Mesenchymal stem cell (in vitro differentiated cells and primary cell): ENCODE results near the gene METTL8.

Experiments used
- DNase-seq: peaks from one replicate; pipeline ENCODE4 v3.0.0-alpha.2; 2013
- H2AFZ ChIP-seq: one replicate; pipeline ENCODE4 v1.6.1; 2013; ENCODE audit warnings: low read depth, mild to moderate bottlenecking, control low read depth, inconsistent platforms, low read length, moderate library complexity
- H2AK5ac ChIP-seq: 2 replicates; pipeline ENCODE4 v1.6.1; 2013; ENCODE audit warnings: low read length, moderate library complexity, mild to moderate bottlenecking, inconsistent platforms; ENCODE audit not compliant: severe bottlenecking
- H2BK120ac ChIP-seq: one replicate; pipeline ENCODE4 v1.6.1; 2013; ENCODE audit warnings: low read depth, mild to moderate bottlenecking, inconsistent platforms, low read length, moderate library complexity
- H2BK12ac ChIP-seq, 2 experiments: one replicate each; pipeline ENCODE4 v1.6.1; 2013; ENCODE audit warnings: inconsistent platforms in 2 of 2, low read length in 2 of 2, mild to moderate bottlenecking in 2 of 2, moderate library complexity in 2 of 2, control low read depth in 1 of 2
- H2BK15ac ChIP-seq: one replicate; pipeline ENCODE4 v1.6.1; 2013; ENCODE audit warnings: mild to moderate bottlenecking, low read depth, inconsistent platforms; ENCODE audit not compliant: poor library complexity, severe bottlenecking
- H2BK5ac ChIP-seq: 2 replicates; pipeline ENCODE4 v1.6.1; 2013; ENCODE audit warnings: low read depth, mild to moderate bottlenecking, low read length, control low read depth, inconsistent platforms; ENCODE audit not compliant: poor library complexity, severe bottlenecking
- H3K14ac ChIP-seq, 2 experiments: one replicate each; pipeline ENCODE4 v1.6.1; 2013; ENCODE audit warnings: inconsistent platforms in 2 of 2, low read length in 2 of 2, control low read depth in 1 of 2, mild to moderate bottlenecking in 1 of 2, moderate library complexity in 1 of 2
- H3K18ac ChIP-seq, 2 experiments: one replicate each; pipeline ENCODE4 v1.6.1; 2013; ENCODE audit warnings: inconsistent platforms in 2 of 2, low read length in 2 of 2, control low read depth in 1 of 2, low read depth in 1 of 2, mild to moderate bottlenecking in 1 of 2
- H3K23ac ChIP-seq, 2 experiments: one replicate each; pipeline ENCODE4 v1.6.1; 2013; ENCODE audit warnings: inconsistent platforms in 2 of 2, low read length in 2 of 2, mild to moderate bottlenecking in 2 of 2, moderate library complexity in 2 of 2, control low read depth in 1 of 2
- H3K27ac ChIP-seq: 2 replicates; pipeline ENCODE4 v1.5.1; 2013; ENCODE audit warnings: mild to moderate bottlenecking, moderate library complexity, low read length, control low read depth, inconsistent platforms; ENCODE audit not compliant: poor library complexity, severe bottlenecking
- H3K27me3 ChIP-seq, 2 experiments: 2 replicates each; pipeline versions ENCODE4 v1.6.1 to v1.7.0; 2013; ENCODE audit warnings: low read length in 2 of 2, mild to moderate bottlenecking in 2 of 2, moderate library complexity in 2 of 2, control low read depth in 1 of 2, inconsistent platforms in 1 of 2; ENCODE audit not compliant: control insufficient read depth in 1 of 2, insufficient read depth in 1 of 2
- H3K36me3 ChIP-seq, 2 experiments: 2 replicates each; pipeline versions ENCODE4 v1.6.1 to v1.7.0; 2013; ENCODE audit warnings: low read length in 2 of 2, control low read depth in 1 of 2, inconsistent platforms in 1 of 2, low read depth in 1 of 2, mild to moderate bottlenecking in 1 of 2; ENCODE audit not compliant: insufficient read depth in 2 of 2, control insufficient read depth in 1 of 2
- H3K4ac ChIP-seq, 2 experiments: one replicate each; pipeline ENCODE4 v1.6.1; 2013; ENCODE audit warnings: inconsistent platforms in 2 of 2, low read length in 2 of 2, mild to moderate bottlenecking in 2 of 2, moderate library complexity in 2 of 2, control low read depth in 1 of 2, low read depth in 1 of 2
- H3K4me1 ChIP-seq: 2 replicates; pipeline ENCODE4 v1.6.1; 2013; ENCODE audit warnings: low read depth, low read length, control low read depth; ENCODE audit not compliant: control insufficient read depth, insufficient read depth
- H3K4me2 ChIP-seq: 2 replicates; pipeline ENCODE4 v1.6.1; 2013; ENCODE audit warnings: low read length, mild to moderate bottlenecking, inconsistent platforms; ENCODE audit not compliant: poor library complexity, severe bottlenecking
- H3K4me3 ChIP-seq, 2 experiments: 2 replicates each; pipeline versions ENCODE4 v1.5.1 to v1.7.0; 2013; ENCODE audit warnings: low read length in 2 of 2, mild to moderate bottlenecking in 2 of 2, control low read depth in 1 of 2, low read depth in 1 of 2; ENCODE audit not compliant: insufficient read depth in 1 of 2
- H3K79me1 ChIP-seq: replicated peaks from 2 replicates; pipeline ENCODE4 v1.6.1; 2013; ENCODE audit warnings: mild to moderate bottlenecking, control low read depth, low read length, inconsistent platforms; ENCODE audit not compliant: poor library complexity, severe bottlenecking
- H3K9ac ChIP-seq: 2 replicates; pipeline ENCODE4 v1.7.0; 2013; ENCODE audit warnings: mild to moderate bottlenecking, low read length, moderate library complexity
- H3K9me3 ChIP-seq: 2 replicates; pipeline ENCODE4 v1.7.0; 2013; ENCODE audit warnings: mild to moderate bottlenecking, low read length; ENCODE audit not compliant: control insufficient read depth
- H4K8ac ChIP-seq: one replicate; pipeline ENCODE4 v1.6.1; 2013; ENCODE audit warnings: inconsistent platforms, mild to moderate bottlenecking, low read length, moderate library complexity
- H4K91ac ChIP-seq: one replicate; pipeline ENCODE4 v1.6.1; 2013; ENCODE audit warnings: mild to moderate bottlenecking, low read length, inconsistent platforms
- WGBS: methylation state at CpG from one replicate; pipeline ENCODE4 v1.1.7; 2013; ENCODE audit warnings: mixed read lengths; 5-methylcytosine and 5-hydroxymethylcytosine counted together

METTL8 gene

DNA sequence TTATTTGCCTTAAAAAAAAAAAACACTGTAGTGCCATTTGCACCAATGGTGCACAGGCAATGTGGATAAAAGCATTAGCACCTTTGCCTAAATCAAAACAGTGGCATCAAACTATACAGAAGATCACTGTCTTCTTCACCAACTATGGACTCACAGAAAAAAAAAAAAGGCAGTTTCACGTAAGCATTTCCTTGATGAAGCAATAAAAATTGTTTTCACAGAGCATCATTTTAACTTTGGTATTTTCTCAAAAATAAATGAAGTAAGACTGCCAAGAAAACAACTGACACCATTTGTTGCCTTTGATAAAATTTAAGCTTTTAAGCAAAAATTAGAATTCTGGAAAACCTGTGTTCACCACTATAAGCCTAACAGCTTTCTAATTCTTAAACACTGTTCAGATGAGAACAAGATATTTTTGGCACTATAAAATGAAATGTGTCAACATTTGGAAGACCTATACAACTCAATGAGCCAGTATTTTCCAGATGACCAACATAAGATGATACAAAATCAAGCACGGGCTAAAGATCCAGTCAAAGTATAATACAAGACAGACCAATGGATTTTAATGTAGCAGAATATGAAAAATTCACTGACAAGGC is 21.1 kb downstream of the METTL8 start:
- H3K4ac ChIP-seq, result no peak overlapping the region
- no peak overlapping the region for H3K4me3 ChIP-seq
- no peak overlapping the region for H2BK12ac ChIP-seq
- peaks cover 12% of the 10 kb centered on the region for H3K79me1 ChIP-seq
- H2BK15ac ChIP-seq, result no peak overlapping the region
- no peaks in the 10 kb centered on the region for H3K9me3 ChIP-seq
- no peak overlapping the region for H4K91ac ChIP-seq
- H2AK5ac ChIP-seq, result no peak overlapping the region
- H4K8ac ChIP-seq, result no peak overlapping the region
- peaks cover 3% of the 10 kb centered on the region for H3K4me1 ChIP-seq
- no peaks in the 10 kb centered on the region for H3K27me3 ChIP-seq
- no peaks in the 10 kb centered on the region for H3K36me3 ChIP-seq
- H2BK5ac ChIP-seq, result no peak overlapping the region
- no peak overlapping the region for H3K4me2 ChIP-seq
- WGBS, result no CpG with 5 or more reads among the region's 2 CpGs
- H2AFZ ChIP-seq, result no peak overlapping the region
- H3K18ac ChIP-seq, result no peak overlapping the region
- H3K9ac ChIP-seq, result peak overlapping the region; percentile 54
- no peak overlapping the region for H3K27ac ChIP-seq
- no peak overlapping the region for H3K23ac ChIP-seq
- no peak for DNase-seq
- H2BK120ac ChIP-seq, result no peak overlapping the region
- no peak overlapping the region for H3K14ac ChIP-seq

DNA sequence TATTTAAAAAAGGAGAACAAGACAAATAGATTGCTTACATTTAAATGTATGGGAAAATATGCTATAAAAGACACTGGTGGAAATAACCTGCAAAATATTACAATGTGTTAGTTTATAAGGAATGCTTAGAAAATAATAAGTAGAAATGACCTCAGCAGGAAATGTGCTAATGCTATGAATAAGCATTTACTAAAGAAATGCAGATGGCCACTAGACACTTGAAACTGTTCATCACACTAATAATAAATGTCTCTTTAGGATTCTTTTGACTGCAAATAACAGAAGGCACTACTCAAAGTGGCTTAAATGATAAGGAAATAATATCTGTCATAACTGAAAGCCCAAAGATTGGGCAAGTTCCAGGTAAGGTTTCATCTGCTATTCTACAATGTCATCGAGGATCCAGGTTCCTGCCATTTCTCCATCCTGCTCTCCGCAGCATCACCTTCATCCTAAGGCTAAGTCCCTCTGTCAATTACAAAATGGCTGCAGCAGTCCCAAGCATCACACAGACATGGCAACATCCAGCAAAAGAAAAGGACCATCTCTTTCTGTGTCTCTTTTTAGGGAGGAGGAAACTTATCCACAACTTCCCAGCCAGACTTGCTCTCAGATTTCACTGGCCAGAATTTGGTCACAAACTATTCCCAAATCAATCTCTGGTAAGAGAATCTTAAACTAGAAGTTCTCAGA is 21.9 kb downstream of the METTL8 start:
- H3K27ac ChIP-seq, result no peak overlapping the region
- H2BK5ac ChIP-seq, result no peak overlapping the region
- H4K91ac ChIP-seq, result no peak overlapping the region
- H3K18ac ChIP-seq, result no peak overlapping the region
- H3K27me3 ChIP-seq, result no peaks in the 10 kb centered on the region
- H3K9me3 ChIP-seq, result no peaks in the 10 kb centered on the region
- H2AFZ ChIP-seq, result no peak overlapping the region
- 97% methylated on average over 2 of the region's 2 CpGs for WGBS
- no peak overlapping the region for H2AK5ac ChIP-seq
- H3K9ac ChIP-seq, result peak overlapping the region; percentile 54
- H3K4me3 ChIP-seq, result no peak overlapping the region
- H3K4me1 ChIP-seq, result peaks cover 3% of the 10 kb centered on the region
- H2BK15ac ChIP-seq, result no peak overlapping the region
- no peak overlapping the region for H2BK12ac ChIP-seq
- peak; percentile 48 for DNase-seq
- no peak overlapping the region for H3K23ac ChIP-seq
- H2BK120ac ChIP-seq, result no peak overlapping the region
- no peak overlapping the region for H3K4me2 ChIP-seq
- peaks cover 15% of the 10 kb centered on the region for H3K79me1 ChIP-seq
- no peak overlapping the region for H4K8ac ChIP-seq
- no peak overlapping the region for H3K14ac ChIP-seq
- no peak overlapping the region for H3K4ac ChIP-seq
- no peaks in the 10 kb centered on the region for H3K36me3 ChIP-seq

DNA sequence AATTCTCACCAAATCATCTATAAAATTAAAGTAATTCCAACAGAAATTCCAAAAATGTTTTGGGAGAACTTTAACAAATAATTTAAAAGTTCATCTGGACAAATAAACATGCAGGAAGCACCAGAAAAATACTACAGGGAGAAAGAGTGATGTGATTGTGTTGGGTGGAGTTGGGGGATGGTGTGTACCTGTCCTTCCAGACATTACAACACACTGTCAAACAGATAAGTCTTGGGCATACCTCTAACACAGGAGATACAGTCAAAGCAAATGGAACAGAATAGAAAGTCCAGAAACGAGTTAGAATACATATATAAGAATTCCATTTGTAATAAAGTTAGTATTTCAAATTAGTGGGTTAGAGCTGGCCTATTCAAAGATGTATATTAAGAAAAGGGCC is 22.6 kb downstream of the METTL8 start:
- H4K8ac ChIP-seq, result no peak overlapping the region
- peak overlapping the region; percentile 54 for H3K9ac ChIP-seq
- H3K79me1 ChIP-seq, result peaks cover 19% of the 10 kb centered on the region
- WGBS, result no CpG with 5 or more reads among the region's 1 CpG
- no peak overlapping the region for H2AFZ ChIP-seq
- no peak overlapping the region for H2BK12ac ChIP-seq
- H3K18ac ChIP-seq, result no peak overlapping the region
- peaks cover 3% of the 10 kb centered on the region for H3K4me1 ChIP-seq
- no peaks in the 10 kb centered on the region for H3K36me3 ChIP-seq
- H3K4me2 ChIP-seq, result no peak overlapping the region
- H3K27me3 ChIP-seq, result no peaks in the 10 kb centered on the region
- H2AK5ac ChIP-seq, result peak overlapping the region; percentile 44
- no peak overlapping the region for H3K27ac ChIP-seq
- no peak overlapping the region for H2BK5ac ChIP-seq
- H3K4me3 ChIP-seq, result no peak overlapping the region
- H3K4ac ChIP-seq, result no peak overlapping the region
- no peak overlapping the region for H2BK15ac ChIP-seq
- no peak overlapping the region for H2BK120ac ChIP-seq
- no peak overlapping the region for H3K23ac ChIP-seq
- H3K14ac ChIP-seq, result no peak overlapping the region
- DNase-seq, result no peak
- H4K91ac ChIP-seq, result no peak overlapping the region
- H3K9me3 ChIP-seq, result no peaks in the 10 kb centered on the region

DNA sequence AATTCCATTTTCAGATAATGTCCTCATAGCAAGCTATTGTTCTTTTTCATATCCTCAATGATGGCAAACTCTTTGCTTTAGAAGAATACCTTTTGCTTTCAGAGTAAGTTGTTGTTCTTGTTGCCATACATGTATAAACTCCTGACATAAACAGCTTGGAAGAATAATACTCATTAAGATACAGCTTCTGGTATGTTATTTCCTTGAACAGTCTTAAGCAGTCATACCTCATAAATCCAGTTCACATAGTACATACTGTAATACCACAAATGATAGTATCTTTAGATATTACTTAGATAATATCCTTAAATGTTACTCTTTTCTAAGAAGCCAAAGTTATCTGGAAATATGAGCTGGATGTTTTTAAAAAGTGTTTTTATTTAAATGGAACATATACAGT is 23.2 kb downstream of the METTL8 start:
- Histone ChIP-seq H3K27me3 (no peaks in the 10 kb centered on the region), H3K4me2 (no peak overlapping the region), H3K36me3 (no peaks in the 10 kb centered on the region), H3K4me3 (no peak overlapping the region), H3K27ac (no peak overlapping the region), H3K14ac (no peak overlapping the region), H3K4me1 (peaks cover 3% of the 10 kb centered on the region), H3K4ac (no peak overlapping the region), H2BK5ac (no peak overlapping the region), H3K9me3 (no peaks in the 10 kb centered on the region), H3K79me1 (peaks cover 22% of the 10 kb centered on the region), H2AK5ac (no peak overlapping the region), H2BK120ac (no peak overlapping the region), H3K9ac (peak overlapping the region; percentile 54), H3K18ac (no peak overlapping the region), H2BK15ac (no peak overlapping the region), H3K23ac (no peak overlapping the region), H2BK12ac (no peak overlapping the region), H4K91ac (no peak overlapping the region), H2AFZ (no peak overlapping the region), H4K8ac (no peak overlapping the region)
- DNase-seq, result no peak
